Left renal pelvis (tissue), 4 donors: ENCODE measurements around the gene PER2. TPM values are rescaled to one million over a fixed set of nuclear protein-coding genes. Genes with fewer than 3 reads are reported as not detected.
A peak's percentile ranks its signal among the peaks of the same experiment; 100 is the strongest.

ENCODE experiments used
- DNase-seq, 4 donors: peaks; one replicate each; pipeline ENCODE4 v3.0.0-alpha.2; 2013; ENCODE audit warnings: low read depth in 4 of 4, low spot score in 3 of 4
- polyA plus RNA-seq, 4 donors: library from polyadenylated mRNA; unstranded; fragments of 120-200 nt; gene quantifications; one replicate each; pipeline ENCODE4 v1.2.1, GENCODE V29; 2013; ENCODE audit not compliant: insufficient read length in 4 of 4

Gene PER2
- polyA plus RNA-seq, 4 donors, result 5.4 to 9.4 (median 7.6) TPM

GRCh38 chr2:238251986-238252385 lies 36.4 kb downstream of the PER2 start:
- no peak for DNase-seq

GRCh38 chr2:238251331-238251730 lies 37.1 kb downstream of the PER2 start:
- DNase-seq, result no peak

- DNase-seq, result no peak
Measured at GRCh38 chr2:238250896-238251295, 37.5 kb downstream of the PER2 start.

GRCh38 chr2:238247841-238248453 lies 40.5 kb downstream of the PER2 start:
- DNase-seq, result no peak

GRCh38 chr2:238247002-238247822 lies 41.2 kb downstream of the PER2 start:
- no peak for DNase-seq

GRCh38 chr2:238244151-238244550 lies 44.3 kb downstream of the PER2 start:
- no peak for DNase-seq

- no peak for DNase-seq
Measured at GRCh38 chr2:238243496-238244076, 44.8 kb downstream of the PER2 start.

- DNase-seq, result no peak
Measured at GRCh38 chr2:238242731-238243495, 45.5 kb downstream of the PER2 start.

- DNase-seq, result no peak
Measured at GRCh38 chr2:238241970-238242369, 46.4 kb downstream of the PER2 start.

GRCh38 chr2:238240757-238241711 lies 47.4 kb downstream of the PER2 start:
- no peak for DNase-seq

- peak in 3 of 4 donors; percentile 78 to 86 (median 84) for DNase-seq
Measured at GRCh38 chr2:238239863-238240756, 48.3 kb downstream of the PER2 start, which contains the start of gene HES6. Gene HES6 (minus strand): TSS chr2:238240038. CDS start chr2:238239905, 133 bp downstream.

GRCh38 chr2:238239543-238239862 lies 48.9 kb downstream of the PER2 start:
- DNase-seq, result no peak

GRCh38 chr2:238238766-238239542 lies 49.5 kb downstream of the PER2 start:
- DNase-seq, result no peak

GRCh38 chr2:238238311-238238765 lies 50.1 kb downstream of the PER2 start:
- no peak for DNase-seq

GRCh38 chr2:238237431-238238135 lies 50.8 kb downstream of the PER2 start:
- no peak for DNase-seq

GRCh38 chr2:238236571-238236970 lies 51.8 kb downstream of the PER2 start:
- no peak for DNase-seq

- DNase-seq, result no peak
Measured at GRCh38 chr2:238235856-238236255, 52.6 kb downstream of the PER2 start.
